ENCODE results near the gene RHOT1.
"Not testable (repeated sequence)": the region's sequence is repeated elsewhere in the genome, so short reads cannot be mapped to it uniquely, and the experiment has no call there.

The RHOT1 gene

DNA sequence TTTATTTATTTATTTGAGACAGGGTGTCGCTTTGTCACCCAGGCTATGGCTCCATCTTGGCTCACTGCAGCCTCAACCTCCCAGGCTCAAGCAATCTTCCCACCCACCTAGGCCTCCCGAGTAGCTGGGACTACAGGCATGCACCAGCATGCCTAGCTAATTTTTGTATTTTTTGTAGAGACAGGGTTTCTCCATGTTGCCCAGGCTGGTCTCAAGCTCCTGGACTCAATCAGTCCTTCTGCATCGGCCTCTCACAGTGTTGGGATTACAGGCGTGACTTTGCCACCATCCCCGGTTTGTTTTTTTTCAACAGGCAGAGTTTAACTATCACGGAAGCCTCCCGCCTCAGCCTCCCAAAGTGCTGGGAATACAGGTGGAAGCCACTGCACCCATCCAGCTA, 13.8 kb upstream of the RHOT1 start:
- H3K4me1 ChIP-seq; H3K9me3 ChIP-seq; DNase-seq (ENCODE audit: low spot score in 2 of 2); in situ Hi-C loops (cut with MboI; ENCODE audit: low sequenced_read_pairs); H3K36me3 ChIP-seq (replicated peaks); H3K27me3 ChIP-seq (ENCODE audit: low read depth); H3K4me3 ChIP-seq: not testable (repeated sequence)

DNA sequence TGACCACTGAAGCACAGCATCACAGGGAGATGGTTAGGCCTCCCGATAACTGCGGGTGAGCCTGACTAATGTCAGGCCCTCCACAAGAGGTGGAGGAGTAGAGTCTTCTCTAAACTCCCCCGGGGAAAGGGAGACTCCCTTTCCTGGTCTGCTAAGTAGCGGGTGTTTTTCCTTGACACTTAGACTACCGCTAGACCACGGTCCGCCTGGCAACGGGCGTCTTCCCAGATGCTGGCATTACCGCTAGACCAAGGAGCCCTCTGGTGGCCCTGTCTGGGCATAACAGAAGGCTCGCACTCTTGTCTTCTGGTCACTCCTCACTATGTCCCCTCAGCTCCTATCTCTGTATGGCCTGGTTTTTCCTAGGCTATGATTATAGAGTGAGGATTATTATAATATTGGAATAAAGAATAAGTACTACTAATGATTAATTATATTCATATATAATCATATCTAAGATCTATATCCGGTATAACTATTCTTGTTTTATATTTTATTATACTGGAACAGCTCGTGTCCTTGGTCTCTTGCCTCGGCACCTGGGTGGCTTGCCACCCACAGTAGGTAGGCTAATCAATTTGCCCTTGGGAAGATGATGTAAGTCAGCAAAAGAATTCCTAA, 6.7 kb upstream of the RHOT1 start:
- H3K4me3 ChIP-seq; H3K27me3 ChIP-seq (ENCODE audit: low read depth); H3K9me3 ChIP-seq; H3K4me1 ChIP-seq; in situ Hi-C loops (cut with MboI; ENCODE audit: low sequenced_read_pairs); H3K36me3 ChIP-seq (replicated peaks): not testable (repeated sequence)
- peak in 1 of 2 experiments; percentile 71 for DNase-seq (ENCODE audit: low spot score in 2 of 2)

DNA sequence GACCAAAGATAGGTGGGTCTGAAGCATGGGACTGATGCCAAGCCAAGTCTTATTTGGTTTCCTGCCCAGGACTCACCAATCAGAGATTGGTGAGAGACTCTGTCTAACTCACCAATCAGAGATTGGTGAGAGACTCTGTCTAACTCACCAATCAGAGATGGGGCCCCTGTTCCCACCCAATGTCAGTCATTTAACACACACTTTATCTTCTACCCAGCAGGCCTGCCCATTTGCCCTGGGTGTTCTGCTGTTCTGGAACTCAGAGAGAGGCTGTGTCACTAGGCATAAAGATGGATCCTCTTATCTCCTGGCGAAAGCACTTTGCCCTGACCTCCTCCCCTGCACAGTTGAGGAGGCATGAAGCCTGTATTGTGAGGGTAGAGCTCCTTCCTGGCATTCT, 5.4 kb upstream of the RHOT1 start:
- Histone ChIP-seq H3K27me3 (ENCODE audit: low read depth) (no peaks in the 10 kb centered on the region), H3K36me3 (replicated peaks) (no peaks in the 10 kb centered on the region), H3K9me3 (peaks cover 7% of the 10 kb centered on the region), H3K4me1 (peaks cover 8% of the 10 kb centered on the region), H3K4me3 (no peak overlapping the region)
- in situ Hi-C loops (cut with MboI; ENCODE audit: low sequenced_read_pairs) = no loop called here
- no peak for DNase-seq (ENCODE audit: low spot score in 2 of 2)

DNA sequence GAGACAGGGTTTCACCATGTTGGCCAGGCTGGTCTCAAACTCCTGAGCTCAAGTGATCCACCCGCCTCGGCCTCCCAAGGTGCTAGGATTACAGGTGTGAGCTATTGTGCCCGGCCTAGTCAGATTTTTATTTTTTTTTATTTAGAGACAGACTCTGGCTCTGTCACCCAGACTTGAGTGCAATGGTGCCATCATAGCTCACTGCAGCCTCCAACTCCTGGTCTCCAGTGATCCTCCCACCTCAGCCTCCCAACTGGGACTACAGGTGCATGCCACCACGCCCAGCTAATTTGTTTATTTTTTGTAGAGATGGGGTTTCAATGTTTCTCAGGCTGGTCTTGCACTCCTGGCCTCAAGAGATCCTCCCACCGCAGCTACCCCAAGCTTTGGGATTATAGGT, 2.8 kb upstream of the RHOT1 start:
- H3K27me3 ChIP-seq (ENCODE audit: low read depth); H3K36me3 ChIP-seq (replicated peaks); in situ Hi-C loops (cut with MboI; ENCODE audit: low sequenced_read_pairs); H3K4me1 ChIP-seq; H3K9me3 ChIP-seq; DNase-seq (ENCODE audit: low spot score in 2 of 2); H3K4me3 ChIP-seq: not testable (repeated sequence)

DNA sequence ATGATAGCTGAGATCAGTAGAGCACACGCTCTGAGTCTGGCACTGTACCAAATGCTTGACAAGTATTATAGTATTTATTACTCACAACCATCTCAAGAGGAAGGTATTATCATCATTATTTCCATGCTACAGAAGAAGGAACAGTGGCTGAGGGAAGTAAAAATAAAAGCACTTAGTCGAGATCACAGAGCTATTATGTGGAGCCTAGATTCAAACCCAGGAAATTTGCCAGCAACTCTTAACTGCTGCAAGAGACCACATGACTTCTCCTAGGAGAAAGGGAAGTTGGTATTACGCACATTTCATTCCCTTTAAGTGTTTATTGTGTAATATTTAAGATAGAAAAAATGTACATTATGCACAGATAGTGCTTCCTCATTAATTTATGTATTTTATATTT, 1.0 kb upstream of the RHOT1 start:
- no peaks in the 10 kb centered on the region for H3K27me3 ChIP-seq (ENCODE audit: low read depth)
- peak in 1 of 2 experiments; percentile 33 for DNase-seq (ENCODE audit: low spot score in 2 of 2)
- H3K4me3 ChIP-seq = peak overlapping the region; percentile 85; the same call in 1 of the 2 replicates
- no peaks in the 10 kb centered on the region for H3K9me3 ChIP-seq
- H3K36me3 ChIP-seq (replicated peaks) = no peaks in the 10 kb centered on the region; the same call in 1 of the 2 replicates
- peaks cover 8% of the 10 kb centered on the region for H3K4me1 ChIP-seq
- in situ Hi-C loops (cut with MboI; ENCODE audit: low sequenced_read_pairs) = no loop called here

DNA sequence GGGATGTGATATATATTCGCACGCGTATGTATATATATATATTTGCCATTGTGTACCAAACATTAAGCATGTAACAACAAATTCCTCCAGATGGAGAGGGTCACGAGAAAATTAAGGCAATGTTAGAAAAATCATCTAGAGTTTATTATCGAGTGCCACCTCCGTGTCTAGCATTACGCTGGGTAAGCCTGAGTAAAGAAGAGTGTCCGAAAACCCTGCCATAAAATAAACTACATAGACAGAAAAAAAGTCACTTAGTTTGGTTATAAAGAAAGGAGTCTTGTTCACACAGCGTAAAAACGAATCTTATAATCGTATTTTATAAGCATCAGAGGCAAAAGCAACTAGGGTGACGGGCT, 644 bp upstream of the RHOT1 start:
- Histone ChIP-seq H3K9me3 (no peaks in the 10 kb centered on the region), H3K4me3 (peak overlapping the region; percentile 85), H3K4me1 (peaks cover 8% of the 10 kb centered on the region), H3K36me3 (replicated peaks) (no peaks in the 10 kb centered on the region; the same call in 1 of the 2 replicates), H3K27me3 (ENCODE audit: low read depth) (no peaks in the 10 kb centered on the region)
- in situ Hi-C loops (cut with MboI; ENCODE audit: low sequenced_read_pairs) = no loop called here
- DNase-seq (ENCODE audit: low spot score in 2 of 2) = no peak

DNA sequence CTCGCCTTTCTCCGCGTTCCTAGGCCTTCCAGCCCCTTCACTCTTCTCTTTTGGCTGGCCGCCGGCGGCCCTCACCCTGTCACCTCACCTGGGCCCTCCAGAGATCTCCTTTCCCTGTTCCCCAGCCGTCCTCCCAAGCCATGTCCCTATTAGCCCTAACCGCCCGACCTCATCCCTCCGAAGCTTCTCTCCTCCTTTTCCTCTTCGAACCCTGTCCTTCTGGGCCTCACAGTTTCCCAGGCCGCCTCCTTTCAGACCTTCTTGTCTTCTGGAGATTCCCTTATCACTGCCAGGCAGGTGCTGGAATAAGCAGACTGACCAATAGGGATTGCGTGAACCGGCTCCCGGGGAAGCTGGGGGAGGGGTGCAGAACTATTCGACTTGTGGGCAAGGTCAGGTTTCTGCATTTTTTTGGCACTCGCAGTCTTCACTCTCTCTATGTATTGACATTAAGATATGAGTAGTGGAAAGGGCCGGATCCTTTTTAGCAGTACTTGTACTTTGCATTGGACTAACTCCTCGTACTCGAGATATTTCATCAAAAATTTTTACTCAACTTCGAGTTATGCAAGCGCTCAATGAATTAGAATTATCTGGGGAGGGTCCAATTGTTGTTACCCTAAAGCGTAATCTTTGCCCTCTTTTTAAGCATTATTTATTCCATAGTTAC, 690 bp downstream of the RHOT1 start:
- H3K4me1 ChIP-seq = peaks cover 8% of the 10 kb centered on the region
- in situ Hi-C loops (cut with MboI; ENCODE audit: low sequenced_read_pairs) = no loop called here
- H3K9me3 ChIP-seq = no peaks in the 10 kb centered on the region
- DNase-seq (ENCODE audit: low spot score in 2 of 2) = peak; percentile 68 to 85
- H3K36me3 ChIP-seq (replicated peaks) = no peaks in the 10 kb centered on the region; the same call in 1 of the 2 replicates
- peak overlapping the region; percentile 85 for H3K4me3 ChIP-seq
- H3K27me3 ChIP-seq (ENCODE audit: low read depth) = no peaks in the 10 kb centered on the region

DNA sequence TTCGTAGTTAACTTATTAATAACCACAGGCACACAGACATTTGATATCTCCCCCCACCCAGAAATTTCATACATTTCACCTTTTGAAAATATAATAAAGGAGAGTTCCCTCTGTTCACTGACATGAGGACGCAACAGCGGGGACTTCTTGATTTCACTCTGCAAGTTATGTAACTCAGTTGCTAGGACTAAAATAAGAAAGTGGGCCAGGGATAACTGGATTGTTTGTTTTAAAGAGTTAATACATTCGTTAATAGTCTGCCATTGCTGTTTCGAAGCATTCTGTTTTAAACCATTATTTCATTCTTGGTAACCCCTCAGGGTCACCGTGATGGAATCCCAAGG, 1.2 kb downstream of the RHOT1 start:
- Histone ChIP-seq H3K36me3 (replicated peaks) (no peaks in the 10 kb centered on the region; the same call in 1 of the 2 replicates), H3K9me3 (no peaks in the 10 kb centered on the region), H3K4me3 (peak overlapping the region; percentile 85), H3K27me3 (ENCODE audit: low read depth) (no peaks in the 10 kb centered on the region), H3K4me1 (peaks cover 8% of the 10 kb centered on the region)
- in situ Hi-C loops (cut with MboI; ENCODE audit: low sequenced_read_pairs) = no loop called here
- DNase-seq (ENCODE audit: low spot score in 2 of 2) = no peak

DNA sequence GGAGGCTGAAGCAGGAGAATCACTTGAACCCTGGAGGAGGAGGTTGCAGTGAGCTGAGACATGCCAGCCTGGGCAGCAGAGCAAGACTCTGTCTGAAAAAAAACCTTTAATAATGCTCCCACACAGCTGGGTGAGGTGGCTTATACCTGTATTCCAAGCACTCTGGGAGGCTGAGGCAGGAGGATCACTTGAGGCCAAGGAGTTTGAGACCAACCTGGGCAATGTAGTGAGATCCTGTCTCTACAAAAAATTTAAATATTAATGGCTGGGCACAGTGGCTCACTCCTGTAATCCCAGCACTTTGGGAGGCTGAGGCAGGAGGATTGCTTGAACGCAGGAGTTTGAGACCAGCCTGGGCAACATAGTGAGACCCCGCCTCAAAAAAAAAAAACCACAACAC, 2.1 kb downstream of the RHOT1 start:
- H3K4me3 ChIP-seq; in situ Hi-C loops (cut with MboI; ENCODE audit: low sequenced_read_pairs): not testable (repeated sequence)

DNA sequence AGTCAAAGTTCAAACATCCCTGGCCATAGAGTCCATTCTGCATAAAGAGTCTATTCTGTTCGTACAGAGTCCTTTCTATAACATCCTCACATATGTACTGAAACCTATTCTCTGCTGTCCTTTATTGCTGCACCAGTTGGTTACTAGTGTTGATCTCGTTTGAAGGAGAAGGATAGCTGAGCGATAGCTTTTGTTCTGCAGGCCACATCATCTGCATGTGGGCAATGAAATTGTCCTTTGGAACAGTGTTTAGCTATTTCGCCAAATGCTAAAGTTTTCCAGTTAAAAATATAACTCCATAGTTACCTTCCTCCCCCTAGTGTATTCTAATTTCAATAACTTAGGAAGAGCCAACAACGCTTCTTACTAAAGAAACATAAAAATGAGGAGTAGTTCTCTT, 6.0 kb downstream of the RHOT1 start:
- Histone ChIP-seq H3K36me3 (replicated peaks) (peaks cover 6% of the 10 kb centered on the region), H3K9me3 (no peaks in the 10 kb centered on the region), H3K4me1 (no peaks in the 10 kb centered on the region), H3K4me3 (no peak overlapping the region), H3K27me3 (ENCODE audit: low read depth) (no peaks in the 10 kb centered on the region)
- DNase-seq (ENCODE audit: low spot score in 2 of 2) = no peak
- in situ Hi-C loops (cut with MboI; ENCODE audit: low sequenced_read_pairs) = no loop called here

More for the DNA sequence above, 2.1 kb downstream of the RHOT1 start:
- DNase-seq (ENCODE audit: low spot score in 2 of 2); H3K4me1 ChIP-seq; H3K9me3 ChIP-seq; H3K27me3 ChIP-seq (ENCODE audit: low read depth); H3K36me3 ChIP-seq (replicated peaks): not testable (repeated sequence)

DNA sequence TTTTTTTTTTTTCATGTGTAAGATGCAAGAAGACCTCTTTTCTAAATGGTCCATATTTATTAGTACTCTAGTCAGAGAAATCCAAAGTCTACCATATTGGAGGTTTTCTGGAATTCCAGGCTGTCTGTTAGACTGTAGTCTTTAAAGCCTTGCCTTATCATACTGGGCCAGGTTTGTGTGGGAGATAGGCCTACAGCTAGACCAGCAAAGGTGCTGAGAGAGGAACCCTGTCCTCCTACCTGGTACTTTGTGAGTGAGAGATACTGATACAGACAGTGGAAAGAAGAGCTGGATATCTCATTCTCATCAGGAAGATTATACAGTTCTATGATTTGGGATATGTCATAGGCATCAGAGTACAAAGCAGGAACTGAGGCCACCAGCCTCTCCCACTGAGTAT, 8.1 kb downstream of the RHOT1 start:
- H3K4me1 ChIP-seq = no peaks in the 10 kb centered on the region
- no peak for DNase-seq (ENCODE audit: low spot score in 2 of 2)
- H3K9me3 ChIP-seq = no peaks in the 10 kb centered on the region
- peaks cover 11% of the 10 kb centered on the region for H3K36me3 ChIP-seq (replicated peaks)
- no peaks in the 10 kb centered on the region for H3K27me3 ChIP-seq (ENCODE audit: low read depth)
- no peak overlapping the region for H3K4me3 ChIP-seq
- in situ Hi-C loops (cut with MboI; ENCODE audit: low sequenced_read_pairs) = no loop called here

DNA sequence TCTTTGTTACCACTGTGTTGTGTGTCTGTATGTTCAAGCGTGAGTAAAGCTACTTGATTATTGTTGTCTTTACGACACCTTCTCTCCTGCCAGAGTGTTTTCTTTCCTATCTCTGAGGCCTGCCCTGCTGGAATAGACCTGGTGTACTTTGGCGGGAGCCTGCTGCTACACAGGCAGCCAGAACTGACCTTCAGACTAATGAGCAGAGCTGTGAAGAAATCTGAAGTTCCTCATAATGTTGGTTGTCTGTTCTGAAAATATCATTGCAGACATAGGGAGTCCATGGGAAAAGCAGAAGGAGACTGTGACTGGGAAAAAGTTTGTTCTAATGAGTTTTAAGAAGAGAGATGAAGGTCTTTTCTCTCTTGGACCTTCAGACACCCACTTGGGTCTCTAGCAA, 9.8 kb downstream of the RHOT1 start:
- in situ Hi-C loops (cut with MboI; ENCODE audit: low sequenced_read_pairs) = no loop called here
- no peaks in the 10 kb centered on the region for H3K9me3 ChIP-seq
- 0 out of 2 replicates have a peak, but pooled peaks cover 4% of the 10 kb centered on the region for H3K4me1 ChIP-seq
- H3K27me3 ChIP-seq (ENCODE audit: low read depth) = no peaks in the 10 kb centered on the region
- no peak overlapping the region for H3K4me3 ChIP-seq
- no peak for DNase-seq (ENCODE audit: low spot score in 2 of 2)
- peaks cover 11% of the 10 kb centered on the region for H3K36me3 ChIP-seq (replicated peaks)

DNA sequence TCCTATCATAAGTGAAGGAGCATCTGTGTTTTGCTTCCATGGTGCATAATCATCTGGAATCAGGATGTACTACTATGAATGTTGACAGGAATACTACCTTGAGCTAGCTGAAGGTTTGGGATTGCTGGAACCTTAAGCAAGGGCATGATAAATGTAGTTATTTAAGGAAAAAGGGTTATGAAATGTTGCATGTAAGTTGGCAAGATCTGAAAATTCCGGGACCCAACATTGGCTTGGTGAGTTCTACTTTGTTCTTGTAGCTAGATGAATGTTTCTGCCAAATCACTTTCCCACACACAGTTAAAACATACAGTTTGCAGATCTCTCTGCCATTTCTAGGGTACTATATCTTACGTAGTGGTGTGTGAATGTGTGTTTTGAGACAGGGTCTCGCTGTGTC, 13.6 kb downstream of the RHOT1 start:
- H3K4me3 ChIP-seq = no peak overlapping the region
- peaks cover 11% of the 10 kb centered on the region for H3K36me3 ChIP-seq (replicated peaks)
- H3K27me3 ChIP-seq (ENCODE audit: low read depth) = no peaks in the 10 kb centered on the region
- in situ Hi-C loops (cut with MboI; ENCODE audit: low sequenced_read_pairs) = no loop called here
- no peaks in the 10 kb centered on the region for H3K9me3 ChIP-seq
- no peak for DNase-seq (ENCODE audit: low spot score in 2 of 2)
- H3K4me1 ChIP-seq = 0 out of 2 replicates have a peak, but pooled peaks cover 4% of the 10 kb centered on the region

DNA sequence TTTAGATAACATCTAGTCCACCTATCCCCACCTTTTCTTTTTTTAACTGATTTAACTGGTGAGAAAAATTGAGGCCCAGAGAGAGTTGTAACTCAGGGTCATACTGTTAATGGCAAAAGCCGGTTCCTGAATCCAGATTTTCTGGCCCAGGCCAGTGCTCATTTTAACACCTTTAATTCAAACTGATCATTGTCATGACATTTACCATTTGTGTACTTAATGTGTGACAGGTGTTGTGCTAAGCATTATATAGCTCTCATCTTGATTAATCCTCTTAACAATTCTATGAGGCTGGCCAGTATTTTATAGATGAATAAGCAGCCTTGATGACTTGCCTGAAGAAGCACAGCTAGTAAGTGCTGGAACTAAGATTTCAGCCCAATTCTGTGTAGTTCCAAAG, 14.4 kb downstream of the RHOT1 start:
- 0 out of 2 replicates have a peak, but pooled peaks cover 4% of the 10 kb centered on the region for H3K4me1 ChIP-seq
- H3K36me3 ChIP-seq (replicated peaks) = peaks cover 11% of the 10 kb centered on the region
- no peaks in the 10 kb centered on the region for H3K27me3 ChIP-seq (ENCODE audit: low read depth)
- no peak overlapping the region for H3K4me3 ChIP-seq
- DNase-seq (ENCODE audit: low spot score in 2 of 2) = peak in 1 of 2 experiments; percentile 16
- in situ Hi-C loops (cut with MboI; ENCODE audit: low sequenced_read_pairs) = no loop called here
- H3K9me3 ChIP-seq = no peaks in the 10 kb centered on the region
